Calu3 (cell line): ENCODE measurements around the gene CACNB4. TPM values are rescaled to one million over a fixed set of nuclear protein-coding genes. Genes with fewer than 3 reads are reported as not detected.

ENCODE experiments used
- BruUV-seq: library from RNA; stranded (reverse); fragments of 400-500 nt; replicated peaks from 2 replicates; lab custom pipeline; 2021; lab: Mats Ljungman, UMichigan
- CTCF ChIA-PET: fragments of 300-600 bp; sonication (Branson Sonifier 250); formaldehyde crosslinking; loops from one replicate; lab custom pipeline; 2022; ENCODE audit warnings: antibody characterized with exemption; lab: Charles Lee
- DNase-seq: peaks from one replicate; pipeline ENCODE4 v3.0.0; 2022
- H3K27ac Mint-ChIP-seq: one replicate; pipeline ENCODE4 v1.8.0; 2022; ENCODE audit warnings: mixed read lengths; ENCODE audit not compliant: unreplicated experiment
- H3K27me3 Mint-ChIP-seq: one replicate; pipeline ENCODE4 v1.8.0; 2022; ENCODE audit warnings: mixed read lengths; ENCODE audit not compliant: unreplicated experiment
- H3K36me3 Mint-ChIP-seq: one replicate; pipeline ENCODE4 v1.8.0; 2022; ENCODE audit warnings: mild to moderate bottlenecking, moderate library complexity, mixed read lengths; ENCODE audit not compliant: insufficient read depth, unreplicated experiment
- H3K4me1 Mint-ChIP-seq: one replicate; pipeline ENCODE4 v1.8.0; 2022; ENCODE audit warnings: mild to moderate bottlenecking, low read depth, mixed read lengths; ENCODE audit not compliant: unreplicated experiment
- H3K4me3 Mint-ChIP-seq: one replicate; pipeline ENCODE4 v1.8.0; 2022; ENCODE audit warnings: mild to moderate bottlenecking, low read depth, moderate library complexity, mixed read lengths; ENCODE audit not compliant: unreplicated experiment
- H3K9me3 Mint-ChIP-seq: one replicate; pipeline ENCODE4 v1.8.0; 2022; ENCODE audit warnings: low read depth, mixed read lengths; ENCODE audit not compliant: unreplicated experiment
- intact Hi-C: fragments of 100-400 bp; cut with micrococcal nuclease; formaldehyde crosslinking; loops from one replicate; pipeline ENCODE4 v1.10.0; 2022; ENCODE audit not compliant: unreplicated experiment
- total RNA-seq: library from RNA; stranded (reverse); gene quantifications from 2 replicates; pipeline ENCODE4 v1.2.3, GENCODE V29; 2022
- TF ChIP-seq, protein P1 (sequence below): fragments of 200-600 bp; IDR thresholded peaks from one replicate; pipeline ENCODE4 v1.8.0; 2022; ENCODE audit warnings: antibody characterized with exemption; ENCODE audit not compliant: unreplicated experiment

The CACNB4 gene
- total RNA-seq, 1 experiment from 2014 or later = 0.33 TPM

DNA sequence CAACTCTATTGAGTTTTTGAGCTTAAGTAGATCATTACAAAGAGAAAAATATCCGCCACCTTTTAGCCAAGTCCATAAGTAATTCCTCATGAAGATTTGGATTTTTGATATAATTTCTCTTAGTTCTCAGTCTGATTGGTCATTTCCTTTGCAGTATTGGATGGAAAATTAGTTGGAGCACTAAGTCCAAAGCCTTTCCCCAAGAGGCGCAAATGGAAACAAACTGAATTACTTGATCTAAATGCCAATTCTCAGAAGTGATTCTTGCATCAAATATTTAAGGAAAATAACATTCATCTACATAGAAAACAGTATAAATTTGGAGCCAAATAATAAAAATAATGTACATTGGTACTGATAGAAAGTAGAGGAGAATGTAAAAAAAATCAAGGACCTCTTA, 115.6 kb downstream of the CACNB4 start:
- Mint-ChIP-seq H3K4me1 (no peaks in the 10 kb centered on the region), H3K27ac (no peak overlapping the region), H3K9me3 (no peaks in the 10 kb centered on the region), H3K27me3 (peaks cover 36% of the 10 kb centered on the region), H3K4me3 (no peak overlapping the region), H3K36me3 (no peaks in the 10 kb centered on the region)
- intact Hi-C loops = no loop called here
- CTCF ChIA-PET = interaction anchor here (0.5 kb wide), 1 partner anchor 179 kb away, joined by 3 read pairs; no protein-coding TSS in a partner anchor
- TF ChIP-seq, protein P1, sequence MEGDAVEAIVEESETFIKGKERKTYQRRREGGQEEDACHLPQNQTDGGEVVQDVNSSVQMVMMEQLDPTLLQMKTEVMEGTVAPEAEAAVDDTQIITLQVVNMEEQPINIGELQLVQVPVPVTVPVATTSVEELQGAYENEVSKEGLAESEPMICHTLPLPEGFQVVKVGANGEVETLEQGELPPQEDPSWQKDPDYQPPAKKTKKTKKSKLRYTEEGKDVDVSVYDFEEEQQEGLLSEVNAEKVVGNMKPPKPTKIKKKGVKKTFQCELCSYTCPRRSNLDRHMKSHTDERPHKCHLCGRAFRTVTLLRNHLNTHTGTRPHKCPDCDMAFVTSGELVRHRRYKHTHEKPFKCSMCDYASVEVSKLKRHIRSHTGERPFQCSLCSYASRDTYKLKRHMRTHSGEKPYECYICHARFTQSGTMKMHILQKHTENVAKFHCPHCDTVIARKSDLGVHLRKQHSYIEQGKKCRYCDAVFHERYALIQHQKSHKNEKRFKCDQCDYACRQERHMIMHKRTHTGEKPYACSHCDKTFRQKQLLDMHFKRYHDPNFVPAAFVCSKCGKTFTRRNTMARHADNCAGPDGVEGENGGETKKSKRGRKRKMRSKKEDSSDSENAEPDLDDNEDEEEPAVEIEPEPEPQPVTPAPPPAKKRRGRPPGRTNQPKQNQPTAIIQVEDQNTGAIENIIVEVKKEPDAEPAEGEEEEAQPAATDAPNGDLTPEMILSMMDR = no peak
- no TSS peak for BruUV-seq
- no peak for DNase-seq

DNA sequence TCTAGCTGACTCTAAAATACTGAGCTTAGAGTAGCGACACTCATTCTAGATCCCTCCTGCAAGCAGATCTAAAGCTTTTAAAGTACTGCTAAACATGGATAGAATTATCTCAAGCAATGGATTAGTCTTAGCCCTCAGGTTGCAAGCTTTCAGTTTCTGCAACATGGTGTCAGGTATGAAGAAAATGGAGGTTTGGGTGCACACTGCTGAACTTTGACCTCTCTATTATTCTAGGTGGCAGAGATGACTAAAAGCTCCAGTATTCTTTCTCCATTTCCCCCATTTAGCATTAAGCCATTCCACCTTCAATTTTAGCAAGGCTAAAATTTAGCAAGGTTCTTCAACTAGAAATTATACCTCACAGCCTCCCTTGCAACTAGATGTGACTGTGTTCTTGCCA, 117.0 kb downstream of the CACNB4 start:
- no TSS peak for BruUV-seq
- intact Hi-C loops = no loop called here
- no peak for DNase-seq
- H3K4me1 Mint-ChIP-seq = no peaks in the 10 kb centered on the region
- H3K27me3 Mint-ChIP-seq = peaks cover 49% of the 10 kb centered on the region
- no peak overlapping the region for H3K4me3 Mint-ChIP-seq
- no peaks in the 10 kb centered on the region for H3K36me3 Mint-ChIP-seq
- no peak overlapping the region for H3K27ac Mint-ChIP-seq
- CTCF ChIA-PET = no interaction called here
- TF ChIP-seq, protein P1 = no peak
- no peaks in the 10 kb centered on the region for H3K9me3 Mint-ChIP-seq

DNA sequence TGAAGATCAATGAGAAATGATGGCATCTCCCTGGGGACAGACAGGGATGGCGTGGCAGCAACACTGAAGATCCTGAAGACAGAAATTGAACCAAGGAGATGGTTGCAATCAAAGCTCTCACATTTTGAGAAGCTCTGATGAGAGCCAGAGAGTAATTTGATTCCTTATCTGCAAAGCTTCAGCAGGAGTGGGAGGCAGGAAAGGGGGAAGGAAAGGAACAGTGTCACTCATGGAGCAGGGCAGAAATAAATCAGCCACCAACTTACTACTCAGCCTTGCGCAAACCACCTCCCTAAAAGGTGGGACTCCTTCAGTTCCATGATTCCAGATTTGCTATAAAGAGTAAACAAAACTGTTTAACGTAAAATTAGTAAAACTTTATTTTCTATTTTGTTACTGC, 119.2 kb downstream of the CACNB4 start:
- intact Hi-C loops = no loop called here
- no TSS peak for BruUV-seq
- Mint-ChIP-seq H3K4me1 (no peaks in the 10 kb centered on the region), H3K9me3 (no peaks in the 10 kb centered on the region), H3K27me3 (peaks cover 71% of the 10 kb centered on the region), H3K36me3 (no peaks in the 10 kb centered on the region), H3K27ac (no peak overlapping the region), H3K4me3 (no peak overlapping the region)
- TF ChIP-seq, protein P1 = no peak
- no peak for DNase-seq
- CTCF ChIA-PET = no interaction called here

DNA sequence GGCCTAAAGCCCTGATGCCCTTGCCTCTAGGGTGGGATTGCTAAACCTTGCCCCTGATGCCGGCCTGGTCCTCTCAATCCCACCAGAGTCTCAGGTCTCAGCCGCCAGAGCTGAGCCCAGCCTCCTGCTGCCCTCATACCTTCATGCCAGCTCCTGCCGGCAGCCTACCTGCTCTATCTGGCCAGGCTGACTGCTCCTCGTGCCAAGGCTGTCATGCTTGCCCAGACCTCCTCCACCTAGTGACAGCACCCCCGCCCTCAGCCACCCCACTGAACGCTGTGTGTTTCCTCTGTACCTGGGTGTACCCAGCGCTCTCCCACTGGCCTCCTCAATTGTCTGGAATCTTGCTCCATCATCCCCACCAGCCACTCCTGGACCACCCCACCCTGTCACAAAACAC, 120.1 kb downstream of the CACNB4 start:
- DNase-seq = no peak
- Mint-ChIP-seq H3K27me3 (peaks cover 80% of the 10 kb centered on the region), H3K9me3 (no peaks in the 10 kb centered on the region), H3K4me3 (no peak overlapping the region), H3K27ac (no peak overlapping the region), H3K4me1 (no peaks in the 10 kb centered on the region), H3K36me3 (no peaks in the 10 kb centered on the region)
- CTCF ChIA-PET = interaction anchor here (0.6 kb wide), 1 partner anchor 598 kb away, joined by 3 read pairs; no protein-coding TSS in a partner anchor
- intact Hi-C loops = no loop called here
- no TSS peak for BruUV-seq
- TF ChIP-seq, protein P1 = no peak
